ENCODE measurements around the gene OR13D1.
"Not testable (repeated sequence)": the region's sequence is repeated elsewhere in the genome, so short reads cannot be mapped to it uniquely, and the experiment has no call there.

OR13D1 gene, protein sequence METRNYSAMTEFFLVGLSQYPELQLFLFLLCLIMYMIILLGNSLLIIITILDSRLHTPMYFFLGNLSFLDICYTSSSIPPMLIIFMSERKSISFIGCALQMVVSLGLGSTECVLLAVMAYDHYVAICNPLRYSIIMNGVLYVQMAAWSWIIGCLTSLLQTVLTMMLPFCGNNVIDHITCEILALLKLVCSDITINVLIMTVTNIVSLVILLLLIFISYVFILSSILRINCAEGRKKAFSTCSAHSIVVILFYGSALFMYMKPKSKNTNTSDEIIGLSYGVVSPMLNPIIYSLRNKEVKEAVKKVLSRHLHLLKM

DNA sequence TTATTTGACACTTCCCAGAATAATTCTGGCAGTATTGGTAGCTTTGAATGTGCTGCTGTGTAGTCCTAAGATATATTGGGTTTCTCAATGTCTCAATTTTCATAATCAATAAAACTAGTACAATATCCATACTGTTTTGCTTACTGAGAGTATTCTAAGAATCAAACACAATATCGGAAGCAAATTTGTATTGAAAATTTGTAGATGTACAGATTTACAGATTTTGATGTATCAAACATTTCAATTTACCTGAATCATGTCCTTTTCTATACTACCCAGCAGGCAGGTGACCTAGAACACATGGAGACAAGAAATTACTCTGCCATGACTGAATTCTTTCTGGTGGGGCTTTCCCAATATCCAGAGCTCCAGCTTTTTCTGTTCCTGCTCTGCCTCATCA, at the start of gene OR13D1:
OR13D1 (plus strand) TSS at position 301 of the 400 bp plus-strand sequence; CDS start at position 301, 0 bp downstream.
- Histone ChIP-seq H3K9me3 (ENCODE audit: insufficient read depth, low read depth, low read length) (no peaks in the 10 kb centered on the region), H3K9ac (ENCODE audit: low read depth, low read length) (no peak within 1 kb of the TSS), H3K36me3 (ENCODE audit: insufficient read depth, low read depth, low read length) (no peaks in the 10 kb centered on the region), H3K27me3 (ENCODE audit: insufficient read depth, low read length) (no peaks in the 10 kb centered on the region), H3K4me3 (ENCODE audit: low read length) (no peak within 1 kb of the TSS), H3K4me1 (ENCODE audit: insufficient read depth, low read length) (no peaks in the 10 kb centered on the region), H3K27ac (ENCODE audit: low read length) (no peak within 1 kb of the TSS)

DNA sequence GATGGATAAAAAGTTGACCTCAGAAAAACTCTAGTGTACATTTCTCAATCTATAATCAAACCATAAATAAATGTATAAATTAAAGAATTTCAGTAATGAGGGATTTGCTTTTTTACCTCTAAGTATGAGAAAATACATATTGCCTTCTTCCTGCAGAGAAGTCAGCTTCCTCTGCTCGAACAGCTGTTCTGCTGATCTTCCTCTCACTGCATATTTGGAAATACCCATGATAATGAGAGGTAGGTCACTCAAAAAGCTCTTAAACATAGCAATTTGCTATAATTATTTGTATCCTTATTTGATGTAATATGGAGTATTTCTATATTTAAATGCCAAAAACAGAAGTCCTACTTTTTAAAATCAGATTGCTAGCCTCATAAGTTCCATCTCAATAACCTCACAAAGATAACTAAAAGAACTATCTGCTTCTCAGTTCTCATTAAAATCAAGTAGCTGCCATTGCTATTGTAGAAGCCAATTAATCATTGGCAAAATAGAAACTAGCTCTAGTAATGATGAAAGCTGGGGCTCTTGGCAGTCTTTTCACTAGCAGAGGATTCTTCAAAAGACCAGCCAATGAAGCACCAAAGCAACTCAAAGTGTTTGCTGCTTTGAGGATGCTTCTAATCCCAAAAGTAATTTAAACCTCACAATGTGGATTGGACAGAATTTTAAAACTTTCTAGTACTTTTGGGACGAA, 35.7 kb upstream of the OR13D1 start:
- Histone ChIP-seq H3K27me3 (ENCODE audit: insufficient read depth, low read length) (no peaks in the 10 kb centered on the region), H3K4me1 (ENCODE audit: insufficient read depth, low read length) (no peaks in the 10 kb centered on the region), H3K27ac (ENCODE audit: low read length) (no peak overlapping the region), H3K36me3 (ENCODE audit: insufficient read depth, low read depth, low read length) (no peaks in the 10 kb centered on the region), H3K4me3 (ENCODE audit: low read length) (no peak overlapping the region), H3K9ac (ENCODE audit: low read depth, low read length) (no peak overlapping the region), H3K9me3 (ENCODE audit: insufficient read depth, low read depth, low read length) (no peaks in the 10 kb centered on the region)

DNA sequence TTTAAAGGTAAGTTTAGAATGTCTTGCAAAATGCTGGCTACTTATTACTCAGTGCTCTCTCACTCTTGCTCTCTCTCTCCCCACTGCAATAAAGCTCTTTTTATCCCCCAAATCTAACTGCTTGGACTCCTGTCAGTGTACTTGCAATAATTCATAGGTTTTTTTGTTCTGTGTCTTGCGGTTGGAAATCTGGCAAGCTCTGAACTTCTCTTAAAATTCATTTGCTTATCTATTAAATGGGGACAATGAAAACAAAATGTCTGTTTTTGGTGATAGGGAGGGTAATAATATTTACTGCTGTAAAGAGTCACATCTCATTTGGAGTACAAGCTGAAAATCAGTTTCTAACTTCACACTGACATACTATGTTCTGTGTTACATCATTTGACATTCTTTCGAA, 18.7 kb upstream of the OR13D1 start:
- Histone ChIP-seq H3K9me3 (ENCODE audit: insufficient read depth, low read depth, low read length) (no peaks in the 10 kb centered on the region), H3K4me3 (ENCODE audit: low read length) (no peak overlapping the region), H3K4me1 (ENCODE audit: insufficient read depth, low read length) (no peaks in the 10 kb centered on the region), H3K36me3 (ENCODE audit: insufficient read depth, low read depth, low read length) (no peaks in the 10 kb centered on the region), H3K9ac (ENCODE audit: low read depth, low read length) (no peak overlapping the region), H3K27me3 (ENCODE audit: insufficient read depth, low read length) (no peaks in the 10 kb centered on the region), H3K27ac (ENCODE audit: low read length) (no peak overlapping the region)

DNA sequence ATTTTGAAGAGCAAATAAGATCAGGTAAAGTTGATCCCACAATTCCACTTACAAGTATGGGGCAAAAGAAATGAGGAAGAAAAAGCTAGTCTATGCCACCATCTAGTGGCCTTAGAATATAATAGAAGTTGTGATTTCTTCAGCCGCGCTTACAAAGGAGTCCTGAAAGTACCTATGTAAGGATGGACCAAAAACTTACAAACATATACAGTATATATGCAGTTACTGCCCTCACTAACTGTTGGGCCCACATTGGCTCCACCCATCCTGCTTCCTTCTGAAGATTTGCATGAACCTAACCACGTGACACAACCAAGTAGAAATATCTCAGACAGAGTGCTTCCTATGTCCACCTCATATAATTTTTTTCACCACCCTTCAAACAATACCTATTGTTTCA, 11.7 kb upstream of the OR13D1 start:
- H3K4me3 ChIP-seq (ENCODE audit: low read length), result no peak overlapping the region
- H3K27me3 ChIP-seq (ENCODE audit: insufficient read depth, low read length), result no peaks in the 10 kb centered on the region
- H3K9me3 ChIP-seq (ENCODE audit: insufficient read depth, low read depth, low read length), result no peaks in the 10 kb centered on the region

DNA sequence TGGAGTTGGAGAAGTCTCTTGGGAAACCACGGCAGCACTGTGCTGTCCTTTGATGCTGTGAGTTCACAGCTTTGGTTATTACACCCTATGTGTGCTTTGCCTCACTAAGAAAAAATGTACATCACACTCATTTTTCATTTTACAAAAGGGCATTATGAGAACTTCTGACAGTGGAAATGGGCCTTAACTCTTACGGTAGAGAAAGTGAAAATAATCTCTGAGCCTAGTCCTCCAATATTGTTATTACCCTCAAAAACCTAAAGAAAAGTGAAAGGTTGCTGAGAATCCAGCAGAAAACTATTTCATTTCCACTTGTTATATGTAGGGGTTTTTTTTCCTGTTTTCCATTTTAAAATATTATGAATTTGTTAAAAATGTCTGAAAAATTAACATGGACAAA, 8.2 kb upstream of the OR13D1 start:
- H3K4me1 ChIP-seq (ENCODE audit: insufficient read depth, low read length), result no peaks in the 10 kb centered on the region
- no peaks in the 10 kb centered on the region for H3K9me3 ChIP-seq (ENCODE audit: insufficient read depth, low read depth, low read length)
- H3K36me3 ChIP-seq (ENCODE audit: insufficient read depth, low read depth, low read length), result no peaks in the 10 kb centered on the region
- no peaks in the 10 kb centered on the region for H3K27me3 ChIP-seq (ENCODE audit: insufficient read depth, low read length)
- H3K4me3 ChIP-seq (ENCODE audit: low read length), result no peak overlapping the region
- no peak overlapping the region for H3K9ac ChIP-seq (ENCODE audit: low read depth, low read length)
- no peak overlapping the region for H3K27ac ChIP-seq (ENCODE audit: low read length)

More for the DNA sequence above, 11.7 kb upstream of the OR13D1 start:
- H3K4me1 ChIP-seq (ENCODE audit: insufficient read depth, low read length), result no peaks in the 10 kb centered on the region
- H3K9ac ChIP-seq (ENCODE audit: low read depth, low read length), result no peak overlapping the region
- H3K27ac ChIP-seq (ENCODE audit: low read length), result no peak overlapping the region
- H3K36me3 ChIP-seq (ENCODE audit: insufficient read depth, low read depth, low read length), result no peaks in the 10 kb centered on the region

DNA sequence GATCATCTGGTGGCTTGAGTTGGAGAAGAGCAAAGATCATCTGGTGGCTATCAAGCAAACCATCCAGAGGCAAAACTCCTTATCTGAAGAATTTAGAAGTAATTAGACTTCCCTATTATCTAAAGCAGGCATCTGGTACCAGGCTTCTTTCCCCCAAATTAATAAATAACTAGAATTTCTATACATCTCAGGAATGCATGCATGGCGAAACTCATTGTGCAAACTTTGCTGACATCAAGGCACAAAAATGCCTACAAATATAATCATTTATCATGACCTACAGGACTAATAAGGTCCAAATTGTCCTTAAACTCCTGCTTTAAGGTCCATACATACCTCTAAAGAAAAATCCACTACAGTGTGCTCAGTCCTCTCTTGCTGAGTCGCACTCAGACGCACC, 6.0 kb downstream of the OR13D1 start:
- Histone ChIP-seq H3K36me3 (ENCODE audit: insufficient read depth, low read depth, low read length) (no peaks in the 10 kb centered on the region), H3K27me3 (ENCODE audit: insufficient read depth, low read length) (no peaks in the 10 kb centered on the region), H3K9ac (ENCODE audit: low read depth, low read length) (no peak overlapping the region), H3K9me3 (ENCODE audit: insufficient read depth, low read depth, low read length) (no peaks in the 10 kb centered on the region), H3K4me3 (ENCODE audit: low read length) (no peak overlapping the region), H3K4me1 (ENCODE audit: insufficient read depth, low read length) (no peaks in the 10 kb centered on the region), H3K27ac (ENCODE audit: low read length) (no peak overlapping the region)

DNA sequence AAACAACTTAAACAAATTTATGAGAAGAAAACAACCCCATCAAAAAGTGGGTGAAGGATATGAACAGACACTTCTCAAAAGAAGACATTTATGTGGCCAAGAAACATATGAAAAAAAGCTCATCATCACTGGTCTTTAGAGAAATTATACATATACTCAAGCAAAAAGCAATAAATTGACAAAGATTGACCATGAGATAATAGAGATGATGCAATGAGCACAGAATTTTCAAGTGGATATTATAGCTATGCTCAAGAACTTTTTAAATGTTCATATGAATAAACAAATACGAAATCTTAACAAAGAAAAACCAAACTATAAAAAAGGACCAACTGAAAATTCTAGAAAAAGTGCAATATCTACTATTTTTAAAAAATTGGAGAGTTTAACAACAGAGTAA, 14.4 kb downstream of the OR13D1 start:
- not testable (repeated sequence) for H3K27ac ChIP-seq (ENCODE audit: low read length); H3K9me3 ChIP-seq (ENCODE audit: insufficient read depth, low read depth, low read length); H3K9ac ChIP-seq (ENCODE audit: low read depth, low read length); H3K27me3 ChIP-seq (ENCODE audit: insufficient read depth, low read length); H3K36me3 ChIP-seq (ENCODE audit: insufficient read depth, low read depth, low read length); H3K4me1 ChIP-seq (ENCODE audit: insufficient read depth, low read length); H3K4me3 ChIP-seq (ENCODE audit: low read length)

DNA sequence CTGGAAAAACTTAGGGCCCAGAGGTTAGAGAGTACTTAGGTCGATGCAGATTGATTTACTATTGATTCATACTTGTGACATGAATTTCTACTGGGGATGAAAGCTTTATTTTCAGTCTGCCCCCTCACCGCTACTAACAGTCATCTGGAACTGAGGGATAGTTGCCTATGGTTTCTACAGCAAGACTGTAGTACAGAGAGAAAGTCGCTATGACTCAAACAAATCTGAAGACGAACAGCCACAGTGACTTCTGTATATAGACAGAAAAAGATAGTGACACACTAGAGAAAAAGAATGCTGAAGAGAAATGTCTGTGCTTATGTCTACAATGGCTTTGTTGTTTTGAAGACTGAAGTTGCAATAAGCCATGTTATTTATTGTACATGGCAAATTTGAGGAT, 17.3 kb downstream of the OR13D1 start:
- Histone ChIP-seq H3K4me3 (ENCODE audit: low read length) (no peak overlapping the region), H3K27ac (ENCODE audit: low read length) (no peak overlapping the region), H3K27me3 (ENCODE audit: insufficient read depth, low read length) (no peaks in the 10 kb centered on the region), H3K36me3 (ENCODE audit: insufficient read depth, low read depth, low read length) (no peaks in the 10 kb centered on the region), H3K9me3 (ENCODE audit: insufficient read depth, low read depth, low read length) (no peaks in the 10 kb centered on the region), H3K4me1 (ENCODE audit: insufficient read depth, low read length) (no peaks in the 10 kb centered on the region), H3K9ac (ENCODE audit: low read depth, low read length) (no peak overlapping the region)

DNA sequence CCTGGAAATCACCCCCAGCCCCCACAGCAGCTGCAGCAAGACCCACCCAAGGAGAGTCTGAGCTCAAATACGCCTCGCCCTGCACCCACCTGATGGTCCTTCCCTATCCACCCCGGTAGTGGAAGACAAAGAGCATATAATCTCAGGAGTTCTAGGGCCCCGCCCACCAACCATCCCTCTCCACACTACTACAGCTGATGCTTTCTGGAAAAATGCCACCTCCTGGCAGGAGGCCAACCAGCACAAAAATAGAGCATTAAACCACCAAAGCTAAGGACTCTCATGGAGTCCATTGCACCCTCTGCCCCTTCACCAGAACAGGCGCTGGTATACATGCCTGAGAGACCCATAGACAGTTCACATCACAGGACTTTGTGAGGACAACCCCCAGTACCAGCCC, 30.7 kb downstream of the OR13D1 start:
- H3K27ac ChIP-seq (ENCODE audit: low read length), result no peak overlapping the region
- H3K9me3 ChIP-seq (ENCODE audit: insufficient read depth, low read depth, low read length), result no peaks in the 10 kb centered on the region
- no peak overlapping the region for H3K4me3 ChIP-seq (ENCODE audit: low read length)
- no peaks in the 10 kb centered on the region for H3K27me3 ChIP-seq (ENCODE audit: insufficient read depth, low read length)
- no peaks in the 10 kb centered on the region for H3K36me3 ChIP-seq (ENCODE audit: insufficient read depth, low read depth, low read length)
- no peaks in the 10 kb centered on the region for H3K4me1 ChIP-seq (ENCODE audit: insufficient read depth, low read length)
- no peak overlapping the region for H3K9ac ChIP-seq (ENCODE audit: low read depth, low read length)

DNA sequence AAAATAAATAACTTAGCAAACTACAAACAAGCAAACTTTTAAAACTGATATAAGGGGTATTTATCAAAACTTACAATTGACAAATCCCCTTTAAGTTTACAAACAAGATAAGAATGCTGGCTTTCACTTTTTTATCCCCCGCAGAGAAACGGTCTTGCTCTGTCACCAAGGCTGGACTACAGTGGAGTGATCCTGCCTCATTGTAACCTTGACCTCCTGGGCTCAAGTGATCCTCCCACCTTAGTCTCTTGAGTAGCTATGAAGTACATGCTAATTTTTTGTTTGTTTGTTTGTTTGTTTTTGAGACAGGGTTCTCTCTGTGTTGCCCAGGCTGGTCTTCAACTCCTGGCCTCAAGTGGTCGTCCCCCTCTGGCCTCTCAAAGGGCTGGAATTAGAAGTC, 44.1 kb downstream of the OR13D1 start:
- H3K4me1 ChIP-seq (ENCODE audit: insufficient read depth, low read length), result no peaks in the 10 kb centered on the region
- H3K4me3 ChIP-seq (ENCODE audit: low read length), result no peak overlapping the region
- H3K9ac ChIP-seq (ENCODE audit: low read depth, low read length), result no peak overlapping the region
- no peaks in the 10 kb centered on the region for H3K27me3 ChIP-seq (ENCODE audit: insufficient read depth, low read length)
- H3K36me3 ChIP-seq (ENCODE audit: insufficient read depth, low read depth, low read length), result no peaks in the 10 kb centered on the region
- no peaks in the 10 kb centered on the region for H3K9me3 ChIP-seq (ENCODE audit: insufficient read depth, low read depth, low read length)
- H3K27ac ChIP-seq (ENCODE audit: low read length), result no peak overlapping the region

DNA sequence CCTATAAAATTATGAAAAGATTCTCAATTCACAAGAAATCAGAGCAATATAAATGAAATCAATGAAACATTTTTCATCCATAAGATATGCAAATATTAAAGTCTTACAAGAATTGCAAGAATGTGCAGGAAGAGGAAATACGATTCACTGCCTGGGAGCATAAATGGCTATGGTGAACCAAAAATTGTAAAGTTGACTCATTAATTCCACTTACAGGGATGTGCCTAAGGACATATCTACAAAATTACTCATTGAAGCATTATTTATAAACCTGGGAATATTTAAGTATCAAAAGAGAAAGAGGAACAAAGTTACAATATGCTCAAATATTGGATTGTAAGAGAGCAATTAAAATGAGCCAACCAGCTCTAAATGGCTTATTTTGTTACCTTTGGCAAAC, 46.3 kb downstream of the OR13D1 start:
- H3K27ac ChIP-seq (ENCODE audit: low read length), result no peak overlapping the region
- H3K4me1 ChIP-seq (ENCODE audit: insufficient read depth, low read length), result no peaks in the 10 kb centered on the region
- no peak overlapping the region for H3K4me3 ChIP-seq (ENCODE audit: low read length)
- H3K9ac ChIP-seq (ENCODE audit: low read depth, low read length), result no peak overlapping the region
- H3K36me3 ChIP-seq (ENCODE audit: insufficient read depth, low read depth, low read length), result no peaks in the 10 kb centered on the region
- H3K9me3 ChIP-seq (ENCODE audit: insufficient read depth, low read depth, low read length), result no peaks in the 10 kb centered on the region
- no peaks in the 10 kb centered on the region for H3K27me3 ChIP-seq (ENCODE audit: insufficient read depth, low read length)

DNA sequence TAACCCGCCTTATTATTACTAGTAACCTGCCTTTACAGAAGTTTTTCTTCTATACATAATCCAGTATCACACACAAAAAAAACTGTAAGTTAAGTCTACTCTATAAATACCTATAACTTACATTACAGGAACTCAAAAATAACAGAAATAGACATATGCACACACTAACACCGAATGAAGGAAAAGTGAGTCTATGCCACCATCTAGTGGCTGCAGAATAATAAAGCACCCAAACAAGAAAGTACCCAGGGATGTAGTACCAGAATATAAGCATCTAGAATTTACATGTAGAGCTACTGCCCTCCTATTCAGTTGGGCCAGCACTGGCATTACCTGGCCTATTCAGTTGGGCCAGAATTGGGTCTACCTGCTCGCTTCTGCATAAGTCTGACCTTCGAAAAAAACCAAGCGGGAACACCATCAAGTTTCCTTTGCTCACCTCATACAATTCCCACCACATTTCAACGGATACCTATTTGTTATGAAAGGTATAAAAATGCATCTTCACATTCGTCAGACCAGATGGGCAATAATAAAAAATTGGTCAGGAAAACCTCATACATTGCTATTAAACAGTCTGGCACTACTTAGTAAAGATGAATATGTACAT, 49.2 kb downstream of the OR13D1 start:
- Histone ChIP-seq H3K36me3 (ENCODE audit: insufficient read depth, low read depth, low read length) (no peaks in the 10 kb centered on the region), H3K9me3 (ENCODE audit: insufficient read depth, low read depth, low read length) (no peaks in the 10 kb centered on the region), H3K4me1 (ENCODE audit: insufficient read depth, low read length) (no peaks in the 10 kb centered on the region), H3K27me3 (ENCODE audit: insufficient read depth, low read length) (no peaks in the 10 kb centered on the region), H3K27ac (ENCODE audit: low read length) (no peak overlapping the region), H3K9ac (ENCODE audit: low read depth, low read length) (no peak overlapping the region), H3K4me3 (ENCODE audit: low read length) (no peak overlapping the region)

Measured in iPS-20b (cell line).